ENCODE results near the gene NANOS2.

GRCh38 chr19:45920458-45920857 is 5.9 kb upstream of the NANOS2 start:
- no peak for TF ChIP-seq CTCF (conservative IDR thresholded peaks at IDR 0.05; ENCODE audit: low read depth, low read length)
- TF ChIP-seq POLR2A (IDR thresholded peaks at IDR 0.05; ENCODE audit: low read depth, low read length): no peak
- no peak for TF ChIP-seq RAD21 (IDR thresholded peaks at IDR 0.05; ENCODE audit: low read length)
- TF ChIP-seq CEBPB (IDR thresholded peaks at IDR 0.05; ENCODE audit: low read depth, low read length): no peak
- TF ChIP-seq USF2 (IDR thresholded peaks at IDR 0.05; ENCODE audit: low read depth, low read length): no peak
- TF ChIP-seq SMC3 (IDR thresholded peaks at IDR 0.05; ENCODE audit: low read depth, low read length): no peak
- no peak for TF ChIP-seq RCOR1 (IDR thresholded peaks at IDR 0.05; ENCODE audit: insufficient replicate concordance, low read length)
- no peak for TF ChIP-seq RFX5 (IDR thresholded peaks at IDR 0.05; ENCODE audit: low read depth, low read length)
- no peak for TF ChIP-seq ELK1 (IDR thresholded peaks at IDR 0.05; ENCODE audit: borderline replicate concordance, low read depth, low read length)
- TF ChIP-seq FOS (IDR thresholded peaks at IDR 0.05; ENCODE audit: low read depth, low read length): no peak
- TF ChIP-seq MXI1 (IDR thresholded peaks at IDR 0.05; ENCODE audit: borderline replicate concordance, low read depth, low read length): no peak
- TF ChIP-seq MAFK (IDR thresholded peaks at IDR 0.05; ENCODE audit: low read depth, low read length): no peak
